IMR-90 (cell line): ENCODE measurements around the gene SPATA33. TPM values are rescaled to one million over a fixed set of nuclear protein-coding genes. Genes with fewer than 3 reads are reported as not detected.

Experiments used
- ATAC-seq: fragments of 200-7000 bp; cut with Tn5 transposase; 2 replicates; pipeline ENCODE4 v1.9.1; 2020; ENCODE audit warnings: low read depth, mild to moderate bottlenecking, moderate library complexity
- BruUV-seq: library from RNA; stranded (reverse); fragments of 400-500 nt; replicated peaks from 2 replicates; lab custom pipeline; 2021; lab: Mats Ljungman, UMichigan
- CTCF ChIA-PET: fragments of 300-600 bp; formaldehyde crosslinking; extraction: SDS; loops from one replicate; lab custom pipeline; 2021; ENCODE audit warnings: antibody characterized with exemption; lab: Yijun Ruan, JAX
- POLR2A ChIA-PET: fragments of 300-600 bp; sonication (Branson Sonifier 250); formaldehyde crosslinking; loops from one replicate; lab custom pipeline; 2022; ENCODE audit warnings: antibody characterized with exemption; ENCODE audit not compliant: unreplicated experiment; lab: Charles Lee
- DNase-seq: peaks from one replicate; pipeline ENCODE4 v3.0.0; 2013
- H2AFZ ChIP-seq: replicated peaks from 2 replicates; pipeline ENCODE3; 2013; ENCODE audit warnings: low read length, mild to moderate bottlenecking; ENCODE audit not compliant: poor library complexity
- H2AK5ac ChIP-seq: 2 replicates; pipeline ENCODE4 v1.6.1; 2013; ENCODE audit warnings: low read depth, low read length, inconsistent platforms
- H2AK9ac ChIP-seq: replicated peaks from 2 replicates; pipeline ENCODE3; 2013; ENCODE audit warnings: mild to moderate bottlenecking, low read depth, low read length, moderate library complexity; ENCODE audit not compliant: poor library complexity
- H2BK120ac ChIP-seq: 2 replicates; pipeline ENCODE4 v1.6.1; 2013; ENCODE audit warnings: low read depth, low read length, inconsistent platforms
- H2BK15ac ChIP-seq: 3 replicates; pipeline ENCODE4 v1.6.1; 2013; ENCODE audit warnings: low read depth, low read length, inconsistent platforms
- H2BK20ac ChIP-seq: 2 replicates; pipeline ENCODE4 v1.6.1; 2013; ENCODE audit warnings: low read depth, mild to moderate bottlenecking, inconsistent platforms, low read length, moderate library complexity
- H2BK5ac ChIP-seq: 2 replicates; pipeline ENCODE4 v1.6.1; 2013; ENCODE audit warnings: mild to moderate bottlenecking, low read depth, low read length, inconsistent platforms; ENCODE audit not compliant: poor library complexity, severe bottlenecking
- H3K14ac ChIP-seq: replicated peaks from 2 replicates; pipeline ENCODE4 v1.6.1; 2013; ENCODE audit warnings: low read depth, low read length, inconsistent platforms
- H3K18ac ChIP-seq: 2 replicates; pipeline ENCODE4 v1.6.1; 2013; ENCODE audit warnings: low read depth, low read length, control low read depth
- H3K23ac ChIP-seq: 2 replicates; pipeline ENCODE4 v1.6.1; 2013; ENCODE audit warnings: low read depth, low read length, inconsistent platforms
- H3K27ac ChIP-seq: 2 replicates; pipeline ENCODE4 v1.5.1; 2013; ENCODE audit warnings: mild to moderate bottlenecking, control low read depth, low read length; ENCODE audit not compliant: insufficient read depth
- H3K27me3 ChIP-seq: 2 replicates; pipeline ENCODE4 v1.6.1; 2013; ENCODE audit warnings: low read length; ENCODE audit not compliant: control insufficient read depth, insufficient read depth
- H3K36me3 ChIP-seq: 2 replicates; pipeline ENCODE4 v1.6.1; 2013; ENCODE audit warnings: low read length, mixed read lengths; ENCODE audit not compliant: control insufficient read depth, insufficient read depth
- H3K4ac ChIP-seq: 2 replicates; pipeline ENCODE4 v1.6.1; 2013; ENCODE audit warnings: low read depth, low read length, inconsistent platforms
- H3K4me1 ChIP-seq: 2 replicates; pipeline ENCODE4 v1.6.1; 2013; ENCODE audit warnings: low read length, mixed read lengths; ENCODE audit not compliant: control insufficient read depth, insufficient read depth
- H3K4me2 ChIP-seq: 2 replicates; pipeline ENCODE4 v1.6.1; 2013; ENCODE audit warnings: low read depth, mild to moderate bottlenecking, control low read depth, low read length, moderate library complexity
- H3K4me3 ChIP-seq: 2 replicates; pipeline ENCODE4 v1.5.1; 2013; ENCODE audit warnings: low read depth, mild to moderate bottlenecking, control low read depth, low read length, moderate library complexity; ENCODE audit not compliant: insufficient read depth
- H3K56ac ChIP-seq: 2 replicates; pipeline ENCODE4 v1.6.1; 2013; ENCODE audit warnings: low read length, inconsistent platforms; ENCODE audit not compliant: insufficient read depth; ENCODE audit errors: extremely low read depth
- H3K79me1 ChIP-seq, 2 experiments: 2 replicates each; pipeline ENCODE4 v1.6.1; 2013; ENCODE audit warnings: low read length in 2 of 2, inconsistent platforms in 1 of 2, low read depth in 1 of 2
- H3K9ac ChIP-seq: 2 replicates; pipeline ENCODE4 v1.6.1; 2013; ENCODE audit warnings: low read depth, low read length, control low read depth
- H3K9me1 ChIP-seq: 2 replicates; pipeline ENCODE4 v1.6.1; 2013; ENCODE audit warnings: low read length, inconsistent platforms; ENCODE audit not compliant: insufficient read depth
- H3K9me3 ChIP-seq: 2 replicates; pipeline ENCODE4 v1.6.1; 2013; ENCODE audit warnings: low read length; ENCODE audit not compliant: control insufficient read depth, insufficient read depth
- H4K20me1 ChIP-seq: 2 replicates; pipeline ENCODE4 v1.6.1; 2013; ENCODE audit warnings: low read length, inconsistent platforms; ENCODE audit not compliant: insufficient read depth
- H4K5ac ChIP-seq: 2 replicates; pipeline ENCODE4 v1.6.1; 2013; ENCODE audit warnings: mild to moderate bottlenecking, low read depth, low read length, control low read depth
- H4K8ac ChIP-seq, 2 experiments: 2 replicates each; pipeline ENCODE4 v1.6.1; 2013; ENCODE audit warnings: low read depth in 2 of 2, low read length in 2 of 2, control low read depth in 1 of 2, inconsistent platforms in 1 of 2
- H4K91ac ChIP-seq: 2 replicates; pipeline ENCODE4 v1.6.1; 2013; ENCODE audit warnings: low read depth, low read length, inconsistent platforms; ENCODE audit not compliant: insufficient read depth
- BHLHE40 ChIP-seq: fragments of 150-350 bp; IDR thresholded peaks from 2 replicates; pipeline ENCODE4 v1.6.1; 2016; ENCODE audit warnings: mild to moderate bottlenecking, low read depth, low read length
- CEBPB ChIP-seq: IDR thresholded peaks from 2 replicates; pipeline ENCODE4 v1.6.1; 2012; ENCODE audit warnings: low read depth, low read length, improper control_type of control experiment
- ELK1 ChIP-seq: fragments of 150-350 bp; IDR thresholded peaks from 2 replicates; pipeline ENCODE4 v1.6.1; 2016; ENCODE audit warnings: low read depth, mild to moderate bottlenecking, low read length, moderate library complexity, borderline replicate concordance
- MAFK ChIP-seq: IDR thresholded peaks from 2 replicates; pipeline ENCODE4 v1.6.1; 2012; ENCODE audit warnings: low read depth, low read length, improper control_type of control experiment
- MAZ ChIP-seq: IDR thresholded peaks from 2 replicates; pipeline ENCODE4 v1.6.1; 2012; ENCODE audit warnings: low read depth, mild to moderate bottlenecking, low read length, improper control_type of control experiment, moderate library complexity, borderline replicate concordance
- MXI1 ChIP-seq: IDR thresholded peaks from 2 replicates; pipeline ENCODE4 v1.6.1; 2012; ENCODE audit warnings: low read depth, mild to moderate bottlenecking, low read length, moderate library complexity, borderline replicate concordance
- NFE2L2 ChIP-seq: fragments of 150-350 bp; IDR thresholded peaks from 2 replicates; pipeline ENCODE4 v1.6.1; 2016; ENCODE audit warnings: low read depth, mild to moderate bottlenecking, low read length
- USF2 ChIP-seq: fragments of 150-350 bp; IDR thresholded peaks from 2 replicates; pipeline ENCODE4 v1.6.1; 2017; ENCODE audit warnings: mild to moderate bottlenecking, antibody characterized with exemption, low read length, low read depth
- WGBS, 2 experiments: methylation state at CpG; one replicate each; pipeline versions ENCODE4 v1.1.5 to v1.1.7; 2013; ENCODE audit warnings: missing lambda C conversion rate in 2 of 2; ENCODE audit not compliant: insufficient read length in 1 of 2; ENCODE audit errors: extremely low coverage in 2 of 2; 5-methylcytosine and 5-hydroxymethylcytosine counted together
- dilution Hi-C: fragments of 300-500 bp; cut with HindIII; formaldehyde crosslinking; loops from one replicate; pipeline ENCODE4 v1.14.3; 2018; ENCODE audit warnings: low sequenced_read_pairs; ENCODE audit not compliant: unreplicated experiment
- in situ Hi-C: fragments of 300-500 bp; cut with MboI; formaldehyde crosslinking; loops from 3 replicates; pipeline ENCODE4 v1.14.3; 2019; ENCODE audit warnings: low sequenced_read_pairs, inconsistent platforms, mixed read lengths
- intact Hi-C: fragments of 100-400 bp; cut with micrococcal nuclease; formaldehyde crosslinking; loops from 2 replicates; pipeline ENCODE4 v1.10.0; 2022
- polyA plus RNA-seq, 3 experiments: library from polyadenylated mRNA; depleted of rRNA; stranded (reverse); fragments of >200 nt; gene quantifications; 2 replicates each; pipeline ENCODE4 v1.2.3, GENCODE V29; 2012; ENCODE audit warnings: low replicate concordance in 1 of 3
- total RNA-seq: library from RNA; depleted of rRNA; stranded (reverse); fragments of >200 nt; gene quantifications from 2 replicates; pipeline ENCODE4 v1.2.3, GENCODE V29; 2012

The SPATA33 gene
- total and polyA plus RNA-seq, 2 of the 4 experiments (the other 2 are of a cell fraction) = 0.90 to 3.4 TPM

GRCh38 chr16:89645122-89645521 is 12.5 kb upstream of the SPATA33 start:
- no peak overlapping the region for H3K4me2 ChIP-seq
- H3K9ac ChIP-seq = no peak overlapping the region
- ATAC-seq (no peak), DNase-seq (no peak)
- no peak overlapping the region for H2BK5ac ChIP-seq
- ChIA-PET CTCF (no interaction called here), POLR2A (no interaction called here)
- no peak overlapping the region for H3K4me3 ChIP-seq
- no peak overlapping the region for H4K91ac ChIP-seq
- in situ Hi-C loops (no loop called here), intact Hi-C loops (no loop called here), dilution Hi-C loops (no loop called here)
- no TSS peak for BruUV-seq
- no peak overlapping the region for H4K5ac ChIP-seq
- H3K4ac ChIP-seq = no peak overlapping the region
- no peak overlapping the region for H3K56ac ChIP-seq
- H2AK9ac ChIP-seq = no peak overlapping the region
- no peaks in the 10 kb centered on the region for H3K27me3 ChIP-seq
- H3K14ac ChIP-seq = no peak overlapping the region
- peaks cover 4 to 11% of the 10 kb centered on the region in 2 experiments; a peak in 2 of 4 replicates for H3K79me1 ChIP-seq
- WGBS, 2 experiments = 82% methylated on average over 4 of the region's 11 CpGs; no CpG with 5 or more reads in 1 of the 2 experiments
- H3K18ac ChIP-seq = no peak overlapping the region
- no peak overlapping the region for H2AK5ac ChIP-seq
- H3K23ac ChIP-seq = no peak overlapping the region
- no peak overlapping the region for H2AFZ ChIP-seq
- peaks cover 8% of the 10 kb centered on the region; the same call in 1 of the 2 replicates for H4K20me1 ChIP-seq
- H2BK20ac ChIP-seq = no peak overlapping the region
- TF ChIP-seq CEBPB (no peak), BHLHE40 (no peak), NFE2L2 (no peak), ELK1 (no peak), MAFK (no peak), MXI1 (no peak), MAZ (no peak), USF2 (no peak)
- no peak overlapping the region for H2BK15ac ChIP-seq
- H3K36me3 ChIP-seq = peaks cover 44% of the 10 kb centered on the region
- H3K4me1 ChIP-seq = peaks cover 2% of the 10 kb centered on the region; the same call in 1 of the 2 replicates
- H3K9me1 ChIP-seq = no peaks in the 10 kb centered on the region
- H4K8ac ChIP-seq = no peak overlapping the region
- no peaks in the 10 kb centered on the region for H3K9me3 ChIP-seq
- no peak overlapping the region for H2BK120ac ChIP-seq
- H3K27ac ChIP-seq = no peak overlapping the region
